Mucosa of rectum (tissue), 2 donors: ENCODE data around the gene UQCC3.
A peak's percentile ranks its signal among the peaks of the same experiment; 100 is the strongest.
"Not testable (repeated sequence)": the region's sequence is repeated elsewhere in the genome, so short reads cannot be mapped to it uniquely, and the experiment has no call there.

Source experiments
- H3K27ac ChIP-seq, 2 donors: one replicate each; pipeline ENCODE4 v1.7.0; 2013; ENCODE audit warnings: inconsistent platforms in 2 of 2, low read depth in 2 of 2, low read length in 2 of 2
- H3K27me3 ChIP-seq, 2 donors: one replicate each; pipeline ENCODE4 v1.7.0; 2013; ENCODE audit warnings: low read length in 2 of 2; ENCODE audit not compliant: control insufficient read depth in 2 of 2, insufficient read depth in 2 of 2
- H3K36me3 ChIP-seq, 2 donors: one replicate each; pipeline ENCODE4 v1.7.0; 2013; ENCODE audit warnings: low read length in 2 of 2; ENCODE audit not compliant: control insufficient read depth in 2 of 2, insufficient read depth in 2 of 2
- H3K4me1 ChIP-seq, 2 donors: one replicate each; pipeline ENCODE4 v1.7.0; 2013; ENCODE audit warnings: low read length in 2 of 2, mild to moderate bottlenecking in 1 of 2; ENCODE audit not compliant: control insufficient read depth in 2 of 2, insufficient read depth in 2 of 2
- H3K4me3 ChIP-seq, 2 donors: one replicate each; pipeline ENCODE4 v1.7.0; 2013; ENCODE audit warnings: low read length in 2 of 2
- H3K9ac ChIP-seq, 2 donors: one replicate each; pipeline ENCODE4 v1.7.0; 2013; ENCODE audit warnings: low read length in 2 of 2, low read depth in 1 of 2, mild to moderate bottlenecking in 1 of 2
- H3K9me3 ChIP-seq, 2 donors: one replicate each; pipeline ENCODE4 v1.7.0; 2013; ENCODE audit warnings: low read length in 2 of 2; ENCODE audit not compliant: control insufficient read depth in 2 of 2
- donor health status: healthy.
- donor health status: Normal muscosa, but diverticular disease.

Gene UQCC3

GRCh38 chr11:62702246-62702645 lies 30.8 kb downstream of the UQCC3 start:
- H3K4me3 ChIP-seq: no peak overlapping the region
- peaks cover 16 to 19% of the 10 kb centered on the region in 2 donors for H3K4me1 ChIP-seq
- no peaks in the 10 kb centered on the region for H3K27me3 ChIP-seq
- H3K36me3 ChIP-seq: no peaks in the 10 kb centered on the region
- H3K27ac ChIP-seq: no peak overlapping the region
- no peaks in the 10 kb centered on the region for H3K9me3 ChIP-seq
- H3K9ac ChIP-seq: no peak overlapping the region

DNA sequence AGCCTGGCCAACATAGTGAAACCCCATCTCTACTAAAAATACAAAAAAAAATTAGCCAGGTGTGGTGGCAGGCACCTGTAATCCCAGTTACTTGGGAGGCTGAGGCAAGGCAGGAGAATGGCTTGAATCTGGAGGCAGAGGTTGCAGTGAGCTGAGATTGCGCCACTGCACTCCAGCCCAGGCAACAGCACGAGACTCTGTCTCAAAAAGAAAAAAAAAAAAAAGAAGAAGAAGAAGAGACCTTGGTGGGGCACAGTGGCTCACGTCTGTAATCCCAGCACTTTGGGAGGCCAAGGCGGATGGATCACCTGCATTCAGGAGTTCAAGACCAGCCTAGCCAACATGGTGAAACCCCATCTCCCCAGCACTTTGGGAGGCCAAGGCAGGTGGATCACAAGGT lies 32.4 kb downstream of the UQCC3 start:
- H3K9ac ChIP-seq, H3K36me3 ChIP-seq, H3K27me3 ChIP-seq, H3K27ac ChIP-seq, H3K9me3 ChIP-seq, H3K4me3 ChIP-seq: not testable (repeated sequence)
- H3K4me1 ChIP-seq: peaks cover 23 to 26% of the 10 kb centered on the region in 2 donors

GRCh38 chr11:62705413-62705812 lies 33.9 kb downstream of the UQCC3 start:
- H3K4me1 ChIP-seq: peaks cover 35 to 37% of the 10 kb centered on the region in 2 donors
- peaks cover 0 to 4% of the 10 kb centered on the region in 2 donors for H3K36me3 ChIP-seq
- H3K9me3 ChIP-seq: no peaks in the 10 kb centered on the region
- peak overlapping the region; percentile 69 to 73 for H3K9ac ChIP-seq
- no peaks in the 10 kb centered on the region for H3K27me3 ChIP-seq
- peak overlapping the region; percentile 80 for H3K4me3 ChIP-seq
- peak overlapping the region; percentile 75 to 77 for H3K27ac ChIP-seq

GRCh38 chr11:62705880-62706849 lies 34.7 kb downstream of the UQCC3 start:
- Histone ChIP-seq H3K4me1 (peaks cover 36 to 40% of the 10 kb centered on the region in 2 donors), H3K27ac (peak overlapping the region; percentile 75 to 84), H3K9ac (peak overlapping the region; percentile 72 to 73)

DNA sequence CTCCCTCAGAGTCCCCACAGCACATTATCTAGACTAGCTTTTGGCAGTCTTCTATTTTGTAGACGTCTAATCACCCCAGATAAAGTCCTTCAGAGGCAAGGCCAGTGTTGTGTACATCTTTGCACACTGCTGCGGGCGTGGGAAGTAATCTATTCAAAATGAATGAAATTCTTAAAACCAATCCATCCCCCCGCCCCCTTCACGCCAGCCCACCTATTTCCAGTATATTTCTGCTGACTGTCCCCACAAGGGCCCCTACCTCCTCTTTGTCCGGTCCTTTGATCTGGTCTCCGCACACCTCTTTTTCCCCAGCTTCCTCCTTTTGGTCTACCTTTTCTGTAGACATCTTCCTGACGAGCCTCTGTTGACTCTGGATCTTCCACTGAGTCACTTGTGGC lies 35.4 kb downstream of the UQCC3 start:
- Histone ChIP-seq H3K27ac (peak overlapping the region; percentile 61 to 84), H3K9me3 (no peaks in the 10 kb centered on the region), H3K4me1 (peaks cover 36 to 40% of the 10 kb centered on the region in 2 donors), H3K27me3 (no peaks in the 10 kb centered on the region), H3K4me3 (peak overlapping the region; percentile 78 to 80), H3K36me3 (peaks cover 8 to 9% of the 10 kb centered on the region in 2 donors), H3K9ac (peak overlapping the region; percentile 68 to 72)

More at GRCh38 chr11:62705880-62706849, 34.7 kb downstream of the UQCC3 start:
- peak overlapping the region; percentile 80 for H3K4me3 ChIP-seq
- no peaks in the 10 kb centered on the region for H3K27me3 ChIP-seq
- peaks cover 4 to 6% of the 10 kb centered on the region in 2 donors for H3K36me3 ChIP-seq
- H3K9me3 ChIP-seq: no peaks in the 10 kb centered on the region

DNA sequence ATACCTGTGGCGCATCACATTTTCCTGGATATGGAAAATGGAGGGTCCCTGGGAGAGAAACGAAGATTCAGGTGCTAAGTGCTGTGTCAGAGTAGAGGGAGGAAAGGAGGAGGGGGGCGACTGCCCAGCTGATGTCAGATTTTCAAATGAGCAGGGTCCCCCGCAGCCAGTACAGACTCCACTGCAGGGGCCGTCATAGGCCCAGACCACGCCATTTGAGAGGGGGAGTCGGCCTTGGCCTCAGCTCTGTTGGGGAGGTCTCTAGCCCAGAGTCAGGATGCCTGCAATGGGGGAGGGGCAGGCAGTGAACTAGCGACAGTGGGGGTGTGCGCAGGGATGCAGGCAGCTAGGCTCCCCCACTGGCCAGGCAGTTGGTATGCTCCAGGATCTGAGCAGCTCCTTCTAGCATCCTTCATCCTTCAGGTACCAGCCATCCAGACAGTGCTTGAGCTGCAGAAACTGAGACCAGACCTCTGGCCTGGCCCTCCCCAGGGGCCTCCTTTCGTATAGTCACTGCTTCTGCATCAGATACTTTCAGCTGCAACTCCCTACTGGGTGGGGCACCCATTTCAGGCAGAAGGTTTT lies 35.9 kb downstream of the UQCC3 start, which contains the start of the genes BSCL2 and GNG3:
TSS of gene BSCL2 (minus strand) at position 148 of the 585 bp plus-strand sequence. CDS start 229 bp downstream, outside the sequence.
TSS of gene GNG3 (plus strand) at position 400 of the 585 bp plus-strand sequence. CDS start 620 bp downstream, outside the sequence.
- peak within 1 kb of the TSS; percentile 61 to 95 for H3K27ac ChIP-seq
- H3K36me3 ChIP-seq: peaks cover 11 to 13% of the 10 kb centered on the region in 2 donors
- H3K27me3 ChIP-seq: no peaks in the 10 kb centered on the region
- H3K9me3 ChIP-seq: no peaks in the 10 kb centered on the region
- peak within 1 kb of the TSS; percentile 72 to 86 for H3K9ac ChIP-seq
- peaks cover 36 to 40% of the 10 kb centered on the region in 2 donors for H3K4me1 ChIP-seq
- peak within 1 kb of the TSS; percentile 80 to 92 for H3K4me3 ChIP-seq

GRCh38 chr11:62708392-62708791 lies 36.9 kb downstream of the UQCC3 start:
- Histone ChIP-seq H3K4me3 (peak overlapping the region; percentile 82 to 92), H3K9ac (peak overlapping the region; percentile 86 to 93), H3K4me1 (peaks cover 39 to 44% of the 10 kb centered on the region in 2 donors), H3K36me3 (peaks cover 15 to 17% of the 10 kb centered on the region in 2 donors), H3K27ac (peak overlapping the region; percentile 93 to 95), H3K27me3 (no peaks in the 10 kb centered on the region), H3K9me3 (no peaks in the 10 kb centered on the region)

- Histone ChIP-seq H3K9ac (peak overlapping the region; percentile 86 to 93), H3K4me3 (peak overlapping the region; percentile 82 to 92), H3K4me1 (peaks cover 40 to 48% of the 10 kb centered on the region in 2 donors), H3K27ac (peak overlapping the region; percentile 93 to 95), H3K36me3 (peaks cover 19% of the 10 kb centered on the region in 2 donors), H3K9me3 (no peaks in the 10 kb centered on the region), H3K27me3 (no peaks in the 10 kb centered on the region)
Observed at GRCh38 chr11:62708793-62709192, 37.3 kb downstream of the UQCC3 start.

DNA sequence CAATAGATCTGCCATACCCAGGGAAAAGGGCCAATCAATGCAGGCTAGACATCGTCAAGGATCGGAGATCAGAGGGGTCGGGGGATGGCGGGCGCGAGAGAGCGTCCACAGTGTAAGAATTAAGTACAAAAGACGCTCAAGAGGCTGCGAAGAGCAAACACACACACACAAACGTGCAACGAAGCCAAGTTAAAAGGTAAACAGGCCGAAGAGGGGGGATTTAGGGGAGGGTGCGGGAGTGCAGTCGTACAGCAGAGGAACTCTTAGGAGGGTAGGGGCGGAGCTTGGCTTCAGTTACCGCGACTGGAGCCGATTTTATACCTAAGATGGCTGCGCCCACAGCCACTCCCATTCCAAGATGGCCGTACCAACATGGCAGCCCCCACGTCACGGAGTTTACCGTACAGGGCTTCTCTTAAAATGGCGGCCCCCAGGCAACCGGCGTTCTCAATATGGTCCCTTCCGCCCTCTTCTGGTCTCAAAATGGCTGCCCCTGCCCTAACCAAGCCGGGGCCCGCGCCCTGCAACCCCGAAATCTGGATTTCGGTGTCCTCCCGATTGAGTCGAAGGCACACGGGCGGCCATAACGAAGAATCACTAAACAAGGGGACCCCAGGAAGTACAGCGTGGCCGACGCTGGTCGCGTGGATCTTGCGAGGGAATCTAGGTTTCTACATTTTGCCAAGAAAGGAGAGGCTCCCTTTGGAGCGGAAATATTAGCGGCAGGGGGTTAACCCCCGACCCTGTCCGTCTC lies 38.0 kb downstream of the UQCC3 start:
- H3K9ac ChIP-seq: peak overlapping the region; percentile 86 to 93
- peak overlapping the region; percentile 82 to 92 for H3K4me3 ChIP-seq
- no peaks in the 10 kb centered on the region for H3K27me3 ChIP-seq
- H3K27ac ChIP-seq: peak overlapping the region; percentile 93 to 95
- no peaks in the 10 kb centered on the region for H3K9me3 ChIP-seq
- peaks cover 43 to 49% of the 10 kb centered on the region in 2 donors for H3K4me1 ChIP-seq
- H3K36me3 ChIP-seq: peaks cover 23 to 24% of the 10 kb centered on the region in 2 donors
